Psoas muscle (tissue), 8 donors: ENCODE data around the gene ANKRD6. TPM values are rescaled to one million over a fixed set of nuclear protein-coding genes. Genes with fewer than 3 reads are reported as not detected.
A peak's percentile ranks its signal among the peaks of the same experiment; 100 is the strongest.

Experiments used
- ATAC-seq, 4 donors: fragments of 200-7000 bp; cut with Tn5 transposase; one replicate each; pipeline ENCODE4 v1.9.1; 2020; ENCODE audit warnings: moderate library complexity in 3 of 4, mild to moderate bottlenecking in 2 of 4
- DNase-seq, 2 donors: peaks; one replicate each; pipeline ENCODE4 v3.0.0-alpha.2; 2020
- H3K27ac ChIP-seq: fragments of 200-600 bp; one replicate; pipeline ENCODE4 v1.8.0; 2022
- H3K27me3 ChIP-seq, 3 donors: fragments of 200-600 bp in 1 of 3; one replicate each; pipeline versions ENCODE4 v1.6.1 to v1.8.0; 2013 to 2022; ENCODE audit warnings: low read length in 2 of 3, mild to moderate bottlenecking in 2 of 3, moderate library complexity in 1 of 3; ENCODE audit not compliant: insufficient read depth in 3 of 3
- H3K36me3 ChIP-seq, 2 donors: fragments of 200-600 bp in 1 of 2; one replicate each; pipeline versions ENCODE4 v1.6.1 to v1.8.0; 2013 to 2022; ENCODE audit warnings: low read depth in 1 of 2, mild to moderate bottlenecking in 1 of 2, moderate library complexity in 1 of 2; ENCODE audit not compliant: insufficient read depth in 1 of 2
- H3K4me1 ChIP-seq: fragments of 200-600 bp; one replicate; pipeline ENCODE4 v1.8.0; 2022
- H3K4me3 ChIP-seq: fragments of 200-600 bp; one replicate; pipeline ENCODE4 v1.8.0; 2022; ENCODE audit warnings: mild to moderate bottlenecking
- H3K9me3 ChIP-seq: fragments of 200-600 bp; one replicate; pipeline ENCODE4 v1.8.0; 2022
- WGBS, 3 donors: extraction: QIAGEN DNeasy Blood & Tissue Kit; methylation state at CpG; one replicate each; pipeline versions ENCODE4 v1.1.6 to v1.1.7; 2013; 5-methylcytosine and 5-hydroxymethylcytosine counted together
- intact Hi-C, 2 donors: fragments of 100-400 bp; cut with DNase I; formaldehyde crosslinking; loops; one replicate each; pipeline versions ENCODE4 v1.11.0 to v1.14.2; 2022
- polyA plus RNA-seq, 3 donors: library from polyadenylated mRNA; stranded (reverse); fragments of 200-250 nt; gene quantifications; one replicate each; pipeline ENCODE4 v1.2.3, GENCODE V29; 2013
- total RNA-seq, 4 donors: library from RNA; stranded (reverse); fragmentation: NEBNext Ultra II Directional in 2 of 4; extraction: Animal tissue kit (Norgen Biotek cat#: 25700) in 2 of 4; gene quantifications; one replicate each; pipeline versions ENCODE4 v1.2.1 to v1.2.4, GENCODE V29; 2021 to 2023
- TF ChIP-seq, protein P1 (sequence below): fragments of 200-600 bp; IDR thresholded peaks from one replicate; pipeline ENCODE4 v1.8.0; 2022; ENCODE audit warnings: antibody characterized with exemption
- donor health status: healthy with polysubstance abuse.
- donor health status: DM: no; HTN: no; CAD: no; lungs with moderate emphysema.
- donor health status: Bipolar disorder and iron deficiency.
- donor health status: healthy.
- donor health status: DM: yes; HTN: yes; CAD: no.
- donor health status: DM: no; HTN: no; CAD: no.
- donor health status: DM: no; HTN: no; CAD: no.
- donor health status: DM: yes; HTN: yes; CAD: no.

Gene ANKRD6
- total and polyA plus RNA-seq, 7 donors = 1.2 to 9.0 (median 2.4) TPM

DNA sequence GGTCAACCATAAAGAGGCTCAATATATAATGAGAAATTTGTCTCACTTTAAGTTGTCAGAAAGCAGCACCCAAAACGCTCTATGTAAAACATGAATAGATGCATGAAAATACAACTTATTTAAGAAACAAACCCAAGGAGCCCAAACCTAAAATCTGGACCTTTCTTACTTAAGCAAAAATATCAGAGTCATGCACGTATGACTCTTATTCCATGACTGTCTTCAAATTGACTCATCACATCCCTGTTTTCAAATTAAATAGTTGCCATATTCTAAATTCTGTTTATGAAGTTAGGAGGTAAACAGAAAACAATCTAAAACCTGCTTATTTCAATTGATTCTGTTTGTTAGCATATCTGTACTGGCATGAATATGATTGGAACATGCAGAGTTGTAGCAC is 42.1 kb downstream of the ANKRD6 start:
- no peak for ATAC-seq
- no peaks in the 10 kb centered on the region for H3K27me3 ChIP-seq
- 70 to 76% (median 72%) methylated on average over 2 of the region's 2 CpGs for WGBS, 3 donors

GRCh38 chr6:89475634-89476033 is 42.7 kb downstream of the ANKRD6 start:
- Histone ChIP-seq H3K4me1 (no peaks in the 10 kb centered on the region), H3K27me3 (no peaks in the 10 kb centered on the region), H3K9me3 (no peaks in the 10 kb centered on the region), H3K27ac (no peak overlapping the region), H3K4me3 (no peak overlapping the region), H3K36me3 (no peaks in the 10 kb centered on the region)
- TF ChIP-seq, protein P1, sequence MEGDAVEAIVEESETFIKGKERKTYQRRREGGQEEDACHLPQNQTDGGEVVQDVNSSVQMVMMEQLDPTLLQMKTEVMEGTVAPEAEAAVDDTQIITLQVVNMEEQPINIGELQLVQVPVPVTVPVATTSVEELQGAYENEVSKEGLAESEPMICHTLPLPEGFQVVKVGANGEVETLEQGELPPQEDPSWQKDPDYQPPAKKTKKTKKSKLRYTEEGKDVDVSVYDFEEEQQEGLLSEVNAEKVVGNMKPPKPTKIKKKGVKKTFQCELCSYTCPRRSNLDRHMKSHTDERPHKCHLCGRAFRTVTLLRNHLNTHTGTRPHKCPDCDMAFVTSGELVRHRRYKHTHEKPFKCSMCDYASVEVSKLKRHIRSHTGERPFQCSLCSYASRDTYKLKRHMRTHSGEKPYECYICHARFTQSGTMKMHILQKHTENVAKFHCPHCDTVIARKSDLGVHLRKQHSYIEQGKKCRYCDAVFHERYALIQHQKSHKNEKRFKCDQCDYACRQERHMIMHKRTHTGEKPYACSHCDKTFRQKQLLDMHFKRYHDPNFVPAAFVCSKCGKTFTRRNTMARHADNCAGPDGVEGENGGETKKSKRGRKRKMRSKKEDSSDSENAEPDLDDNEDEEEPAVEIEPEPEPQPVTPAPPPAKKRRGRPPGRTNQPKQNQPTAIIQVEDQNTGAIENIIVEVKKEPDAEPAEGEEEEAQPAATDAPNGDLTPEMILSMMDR = no peak
- DNase-seq (no peak), ATAC-seq (peak in 1 of 4 donors; percentile 40)
- intact Hi-C loops = no loop called here

More for the DNA sequence above, 42.1 kb downstream of the ANKRD6 start:
- TF ChIP-seq, protein P1 = no peak
- Histone ChIP-seq H3K4me1 (no peaks in the 10 kb centered on the region), H3K9me3 (no peaks in the 10 kb centered on the region), H3K4me3 (no peak overlapping the region), H3K27ac (no peak overlapping the region), H3K36me3 (no peaks in the 10 kb centered on the region)
- no peak for DNase-seq
- intact Hi-C loops = no loop called here

DNA sequence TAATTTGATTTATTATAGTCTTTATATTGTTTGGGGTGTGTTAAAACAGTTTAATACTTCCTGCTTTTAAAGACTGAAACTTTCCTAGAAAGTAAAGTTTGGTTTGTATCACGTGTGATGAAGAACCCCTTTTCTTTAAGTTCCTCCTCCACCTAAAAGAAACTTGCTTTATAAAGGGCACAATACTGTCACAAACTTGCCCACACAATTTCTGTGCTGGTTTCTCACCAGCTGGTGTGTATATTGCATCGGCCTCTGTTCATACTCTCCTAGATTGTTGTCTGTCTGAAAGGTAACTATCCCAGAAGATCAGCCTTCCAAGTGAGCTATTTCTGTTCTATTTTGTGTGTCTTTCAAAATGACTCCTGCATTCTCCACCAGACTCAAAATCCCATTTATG is 46.9 kb downstream of the ANKRD6 start:
- H3K4me3 ChIP-seq = no peak overlapping the region
- H3K27me3 ChIP-seq = no peaks in the 10 kb centered on the region
- no peak for ATAC-seq
- no peaks in the 10 kb centered on the region for H3K9me3 ChIP-seq
- no peaks in the 10 kb centered on the region for H3K36me3 ChIP-seq
- peaks cover 3% of the 10 kb centered on the region for H3K4me1 ChIP-seq
- no peak overlapping the region for H3K27ac ChIP-seq
- DNase-seq = no peak
- intact Hi-C loops = no loop called here
- TF ChIP-seq, protein P1 = no peak
- WGBS, 3 donors = 88 to 95% (median 90%) methylated on average over 2 of the region's 2 CpGs

- Histone ChIP-seq H3K27me3 (no peaks in the 10 kb centered on the region), H3K36me3 (no peaks in the 10 kb centered on the region), H3K4me1 (peaks cover 3% of the 10 kb centered on the region), H3K27ac (no peak overlapping the region), H3K9me3 (no peaks in the 10 kb centered on the region), H3K4me3 (no peak overlapping the region)
- TF ChIP-seq, protein P1 = no peak
- ATAC-seq = no peak
- no peak for DNase-seq
- 90 to 93% (median 91%) methylated on average over 1 of the region's 1 CpG for WGBS, 3 donors
- intact Hi-C loops = no loop called here
Observed at GRCh38 chr6:89481695-89482094, 48.7 kb downstream of the ANKRD6 start.

DNA sequence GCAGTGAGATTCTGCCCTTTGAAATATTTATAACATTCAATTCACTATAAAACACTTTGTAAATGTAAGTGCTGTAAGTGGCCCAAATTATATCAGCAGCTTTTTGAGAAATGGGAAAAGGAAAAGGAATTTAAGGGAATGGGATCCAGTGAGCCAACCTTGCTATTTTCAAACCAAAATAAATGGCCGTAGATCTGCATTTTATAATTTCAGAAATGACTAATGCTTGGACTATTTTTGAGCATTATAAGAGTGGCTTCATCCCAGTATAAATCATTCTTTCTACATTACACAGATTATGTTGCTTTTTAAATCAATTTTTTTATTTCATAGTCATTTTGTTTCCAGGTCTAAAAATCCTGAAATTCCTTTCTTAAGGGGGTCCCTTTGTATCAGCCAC is 49.2 kb downstream of the ANKRD6 start:
- Histone ChIP-seq H3K4me1 (peaks cover 3% of the 10 kb centered on the region), H3K9me3 (no peaks in the 10 kb centered on the region), H3K27me3 (no peaks in the 10 kb centered on the region), H3K4me3 (no peak overlapping the region), H3K27ac (no peak overlapping the region), H3K36me3 (no peaks in the 10 kb centered on the region)
- no peak for DNase-seq
- TF ChIP-seq, protein P1 = no peak
- ATAC-seq = no peak
- WGBS, 3 donors = 65 to 74% (median 70%) methylated on average over 1 of the region's 1 CpG
- intact Hi-C loops = no loop called here
